ENCODE results near the gene LY86.
"Not testable (repeated sequence)": the region's sequence is repeated elsewhere in the genome, so short reads cannot be mapped to it uniquely, and the experiment has no call there.

The LY86 gene

DNA sequence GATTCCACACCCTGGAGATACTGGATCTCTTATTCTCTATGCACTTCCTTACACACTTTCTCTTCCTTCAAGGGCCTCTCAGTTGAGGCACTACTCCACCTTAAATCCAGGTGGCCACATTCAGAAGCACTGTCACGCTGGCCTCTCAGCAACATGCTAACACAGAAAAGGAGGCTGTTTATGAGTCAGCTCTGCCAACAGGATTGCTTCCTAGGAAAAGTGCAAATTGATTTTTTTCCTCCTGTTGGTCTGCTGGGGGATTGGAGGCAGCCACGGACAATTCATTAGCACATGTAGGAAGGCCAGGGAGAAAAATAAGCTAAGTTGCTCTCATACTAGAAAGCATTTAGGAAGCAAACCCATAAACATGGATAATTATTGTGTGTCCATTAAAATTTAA, 20.9 kb downstream of the LY86 start:
- no peak for TF ChIP-seq JUND (IDR thresholded peaks at IDR 0.05; ENCODE audit: low read depth)
- DNase-seq (ENCODE audit: low read depth in 1 of 2, low spot score in 1 of 2): no peak
- in situ Hi-C loops (cut with HindIII; ENCODE audit: low pct_unique_long_range_greater_than_20kb, low sequenced_read_pairs): no loop called here

DNA sequence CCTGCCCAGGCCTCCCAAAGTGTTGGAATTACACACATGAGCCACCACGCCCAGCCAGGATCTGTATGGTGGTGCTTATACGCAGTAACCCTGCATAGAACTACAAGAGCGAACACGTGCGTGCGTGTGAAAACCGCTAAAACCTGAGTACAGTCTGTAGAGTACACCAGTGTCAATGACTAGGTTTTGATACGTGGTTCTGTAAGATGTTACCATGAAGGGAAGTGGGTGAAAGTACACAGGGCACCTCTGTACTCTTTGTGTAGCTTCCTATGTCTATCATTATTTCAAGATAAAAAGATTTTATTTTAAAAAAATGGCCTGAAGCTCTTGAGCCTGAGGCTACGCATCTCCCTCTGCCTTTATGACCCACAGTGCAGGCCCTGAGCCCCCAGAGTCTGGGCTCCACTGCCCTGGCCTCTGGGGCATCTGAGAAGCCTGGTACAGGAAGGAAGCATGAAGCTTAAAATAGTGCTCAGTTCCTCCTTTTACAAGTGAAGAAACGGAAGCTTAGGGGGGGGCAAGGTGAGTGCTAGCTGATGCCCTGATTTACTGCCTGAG, 21.6 kb downstream of the LY86 start:
- no peak for DNase-seq (ENCODE audit: low read depth in 1 of 2, low spot score in 1 of 2)
- no peak for TF ChIP-seq JUND (IDR thresholded peaks at IDR 0.05; ENCODE audit: low read depth)
- in situ Hi-C loops (cut with HindIII; ENCODE audit: low pct_unique_long_range_greater_than_20kb, low sequenced_read_pairs): no loop called here

DNA sequence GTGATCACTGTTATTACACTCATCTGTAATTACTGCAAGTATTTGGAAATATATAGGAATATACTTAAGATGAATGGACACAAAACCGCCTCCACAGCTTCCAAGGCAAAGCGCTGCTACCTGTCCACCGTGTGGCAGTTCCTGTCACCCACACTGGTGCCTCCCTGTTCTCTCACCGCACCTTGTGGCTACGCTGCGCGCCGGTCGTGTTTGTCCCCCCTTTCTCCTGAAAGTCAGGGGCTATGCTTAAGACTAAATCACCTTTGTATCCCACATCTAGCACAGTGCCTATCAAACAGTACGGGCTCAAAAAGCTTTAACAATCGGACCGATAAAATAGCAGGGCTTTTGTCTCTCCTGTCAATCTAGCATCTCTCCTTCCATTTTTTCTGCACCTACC, 23.0 kb downstream of the LY86 start:
- TF ChIP-seq JUND (IDR thresholded peaks at IDR 0.05; ENCODE audit: low read depth): no peak
- in situ Hi-C loops (cut with HindIII; ENCODE audit: low pct_unique_long_range_greater_than_20kb, low sequenced_read_pairs): no loop called here
- DNase-seq (ENCODE audit: low read depth in 1 of 2, low spot score in 1 of 2): no peak

DNA sequence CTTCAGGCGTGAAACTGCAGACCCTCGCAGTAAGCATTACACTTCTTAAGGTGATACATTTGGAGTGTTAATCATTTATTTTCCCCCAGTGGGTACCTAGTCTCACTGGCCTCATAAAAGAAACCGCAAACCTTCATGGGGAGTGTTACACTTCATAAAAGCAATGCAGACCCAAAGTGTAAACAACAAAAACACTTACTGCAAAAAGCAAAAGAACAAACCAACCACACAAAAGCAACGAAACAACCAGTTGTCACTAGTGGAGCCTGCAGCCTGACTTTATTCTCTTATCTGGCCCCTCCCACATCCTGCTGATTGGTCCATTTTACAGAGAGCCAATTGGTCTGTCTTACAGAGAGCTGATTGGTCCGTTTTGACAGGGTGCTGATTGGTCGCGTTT, 23.8 kb downstream of the LY86 start:
- no peak for DNase-seq (ENCODE audit: low read depth in 1 of 2, low spot score in 1 of 2)
- in situ Hi-C loops (cut with HindIII; ENCODE audit: low pct_unique_long_range_greater_than_20kb, low sequenced_read_pairs): no loop called here
- TF ChIP-seq JUND (IDR thresholded peaks at IDR 0.05; ENCODE audit: low read depth): no peak

DNA sequence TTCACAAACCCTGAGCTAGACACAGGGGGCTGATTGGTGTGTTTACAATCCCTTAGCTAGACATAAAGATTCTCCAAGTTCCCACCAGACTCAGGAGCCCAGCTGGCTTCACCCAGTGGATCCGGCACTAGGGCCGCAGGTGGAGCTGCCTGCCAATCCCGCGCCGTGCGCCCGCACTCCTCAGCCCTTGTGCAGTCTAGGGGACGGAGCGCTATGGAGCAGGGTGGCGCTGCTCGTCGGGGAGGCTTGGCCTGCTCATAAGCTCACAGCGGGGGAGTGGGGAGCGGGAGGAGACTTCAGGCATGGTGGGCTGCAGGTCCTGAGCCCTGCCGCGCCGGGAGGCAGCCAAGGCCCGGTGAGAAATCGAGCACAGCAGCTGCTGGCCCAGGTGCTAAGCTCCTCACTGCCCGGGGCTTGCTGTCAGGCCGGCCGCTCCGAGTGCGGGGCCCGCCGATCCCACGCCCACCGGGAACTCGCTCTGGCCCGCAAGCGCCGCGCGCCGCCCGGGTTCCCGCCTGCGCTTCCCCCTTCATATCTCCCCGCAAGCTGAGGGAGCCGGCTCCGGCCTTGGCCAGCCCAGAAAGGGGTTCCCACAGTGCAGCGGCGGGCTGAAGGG, 24.7 kb downstream of the LY86 start:
- in situ Hi-C loops (cut with HindIII; ENCODE audit: low pct_unique_long_range_greater_than_20kb, low sequenced_read_pairs); DNase-seq (ENCODE audit: low read depth in 1 of 2, low spot score in 1 of 2): not testable (repeated sequence)

DNA sequence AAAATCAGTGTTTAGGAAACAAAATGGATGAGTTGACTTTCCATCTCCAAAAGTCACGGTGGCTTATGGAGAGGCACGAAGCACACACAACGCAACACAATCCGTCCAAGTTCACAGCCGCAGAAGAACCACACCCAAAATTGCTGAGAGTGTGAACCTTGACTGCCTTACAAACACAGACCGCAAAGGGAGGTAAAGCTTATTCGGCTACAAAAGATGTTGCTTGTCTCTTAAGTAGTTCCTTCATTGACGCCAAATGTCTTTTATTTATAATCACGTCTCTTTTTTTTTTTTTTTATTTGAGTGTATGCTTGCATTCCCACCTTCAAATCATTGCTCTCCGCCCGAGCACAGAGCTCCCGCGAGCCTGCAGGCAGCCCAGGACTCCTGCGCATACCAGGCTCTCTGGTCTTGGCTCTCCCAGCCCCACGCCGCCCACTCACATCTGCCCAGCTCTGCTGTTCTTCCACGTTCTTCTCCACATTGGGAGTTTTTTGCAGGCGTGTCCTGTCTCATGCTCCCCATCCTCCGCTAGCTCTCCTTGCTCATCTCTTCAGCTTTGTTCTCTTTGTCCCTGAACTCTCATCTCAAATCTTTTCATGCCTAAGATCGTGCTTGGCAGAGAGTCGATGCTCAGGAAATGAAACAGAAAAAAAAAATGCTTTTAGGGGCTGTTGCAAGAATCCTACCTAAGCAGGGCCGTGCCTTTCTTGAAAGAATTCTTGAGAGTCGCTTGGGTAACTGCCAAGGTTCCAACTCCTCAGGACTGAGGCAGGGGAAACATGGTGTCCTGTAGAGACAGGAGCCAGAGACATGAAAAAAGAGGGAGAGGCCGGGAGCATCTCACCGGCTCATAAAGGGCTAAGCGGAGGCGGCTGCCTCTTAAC, 25.8 kb downstream of the LY86 start:
- TF ChIP-seq JUND (IDR thresholded peaks at IDR 0.05; ENCODE audit: low read depth): no peak
- DNase-seq (ENCODE audit: low read depth in 1 of 2, low spot score in 1 of 2): no peak
- in situ Hi-C loops (cut with HindIII; ENCODE audit: low pct_unique_long_range_greater_than_20kb, low sequenced_read_pairs): no loop called here

DNA sequence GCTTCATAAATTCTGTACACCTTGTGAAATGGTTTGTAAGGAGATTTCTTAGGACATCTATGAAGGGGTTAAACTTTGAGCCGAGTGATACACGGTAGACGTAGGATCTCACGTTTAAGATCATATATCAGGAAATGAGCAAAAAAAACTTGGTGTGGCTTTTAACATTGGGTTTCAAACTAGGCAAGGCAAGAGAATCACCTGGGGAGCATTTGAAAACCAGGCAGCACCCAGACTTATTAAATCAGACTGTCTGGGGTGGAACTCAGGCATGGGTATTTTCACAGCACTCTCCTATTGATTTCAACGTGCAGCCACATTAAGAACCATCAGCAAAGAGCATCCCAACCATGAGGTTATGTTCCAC, 26.4 kb downstream of the LY86 start:
- no peak for DNase-seq (ENCODE audit: low read depth in 1 of 2, low spot score in 1 of 2)
- in situ Hi-C loops (cut with HindIII; ENCODE audit: low pct_unique_long_range_greater_than_20kb, low sequenced_read_pairs): no loop called here
- TF ChIP-seq JUND (IDR thresholded peaks at IDR 0.05; ENCODE audit: low read depth): no peak

DNA sequence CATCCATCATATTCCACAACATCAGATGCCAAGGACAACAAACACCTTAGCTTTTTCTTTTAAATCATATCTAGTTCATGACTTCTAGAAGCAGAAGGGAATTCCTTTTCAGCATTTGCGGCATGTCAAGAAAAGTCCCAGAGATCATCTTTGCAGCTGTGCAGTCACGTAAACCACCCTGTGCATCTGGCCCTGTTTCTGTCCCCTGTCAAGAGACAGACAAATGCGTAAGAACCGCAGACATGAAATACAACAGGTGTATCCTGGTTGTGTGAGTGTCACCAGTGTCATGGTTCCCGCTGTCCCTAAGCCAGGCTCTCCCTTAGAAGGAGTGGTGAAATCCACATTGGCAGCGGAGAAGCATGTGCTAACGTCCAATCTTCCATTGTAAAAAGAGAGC, 28.1 kb downstream of the LY86 start:
- no peak for DNase-seq (ENCODE audit: low read depth in 1 of 2, low spot score in 1 of 2)
- TF ChIP-seq JUND (IDR thresholded peaks at IDR 0.05; ENCODE audit: low read depth): no peak
- in situ Hi-C loops (cut with HindIII; ENCODE audit: low pct_unique_long_range_greater_than_20kb, low sequenced_read_pairs): no loop called here

DNA sequence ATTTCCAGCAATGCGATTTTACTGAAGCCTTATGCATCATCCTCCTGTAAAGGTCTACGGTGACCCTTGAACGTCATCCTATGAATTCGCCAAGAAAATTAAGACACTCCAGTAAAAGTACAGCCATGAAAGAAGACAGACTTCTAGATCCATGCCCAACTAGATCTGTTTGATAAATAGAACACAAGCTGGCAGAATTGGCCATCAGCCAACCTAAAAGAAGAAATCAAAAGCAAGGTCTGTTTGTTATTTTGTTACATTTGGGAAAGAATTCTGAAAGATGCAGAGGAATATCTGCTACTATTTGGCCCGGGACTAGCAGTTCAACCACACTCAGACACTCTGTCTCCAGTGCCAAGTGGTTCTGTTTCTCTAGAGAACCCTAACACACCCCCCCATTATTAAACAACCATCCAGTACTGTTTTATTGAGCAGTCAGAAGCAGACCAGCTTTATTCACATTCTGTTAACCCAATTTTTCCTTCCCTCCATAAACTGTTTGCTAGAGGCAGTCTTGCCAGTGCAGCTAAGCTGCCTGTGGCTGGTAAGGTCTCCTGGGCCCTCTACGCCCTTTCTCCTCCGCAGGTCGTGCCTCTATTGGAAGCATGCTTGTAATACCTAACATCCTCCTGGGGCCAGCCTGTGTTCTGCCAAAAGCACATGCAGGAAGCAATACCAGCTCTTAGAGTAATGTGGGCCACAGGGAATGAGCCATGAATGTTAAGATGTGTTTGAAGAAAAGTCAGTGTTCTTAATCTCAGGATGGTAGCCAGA, 30.7 kb downstream of the LY86 start:
- in situ Hi-C loops (cut with HindIII; ENCODE audit: low pct_unique_long_range_greater_than_20kb, low sequenced_read_pairs): no loop called here
- no peak for DNase-seq (ENCODE audit: low read depth in 1 of 2, low spot score in 1 of 2)
- no peak for TF ChIP-seq JUND (IDR thresholded peaks at IDR 0.05; ENCODE audit: low read depth)

DNA sequence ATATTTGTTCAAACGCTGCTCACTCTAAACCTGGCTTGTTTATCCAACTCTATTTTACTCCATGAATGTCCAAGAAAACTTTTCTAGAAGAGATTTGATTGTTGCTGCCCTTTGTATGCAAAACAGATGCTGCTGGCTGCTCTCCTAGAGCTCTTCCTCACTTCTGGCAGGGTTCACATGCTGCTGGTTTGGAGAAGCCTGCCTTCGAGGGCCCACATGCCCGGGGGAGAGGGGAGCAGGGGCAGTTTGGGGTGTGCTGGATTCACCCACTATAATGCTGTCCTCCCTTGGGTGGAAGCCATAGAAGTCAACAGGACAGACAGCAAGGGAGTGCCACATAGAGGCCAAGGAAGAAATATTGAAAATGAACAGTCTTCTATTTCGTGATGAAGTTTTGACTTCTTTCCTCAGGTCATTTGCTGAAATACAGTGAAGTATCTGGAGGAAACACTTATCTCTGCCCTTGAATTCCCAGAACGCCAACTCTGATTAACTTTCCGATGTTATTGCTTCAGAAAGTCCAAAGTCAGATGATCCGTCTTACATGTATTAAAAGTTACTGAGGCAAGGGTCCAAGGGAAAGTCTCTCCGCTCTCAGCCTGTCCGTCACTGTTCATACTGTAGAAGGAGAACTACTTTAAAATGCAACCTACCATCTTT, 32.4 kb downstream of the LY86 start:
- no peak for TF ChIP-seq JUND (IDR thresholded peaks at IDR 0.05; ENCODE audit: low read depth)
- in situ Hi-C loops (cut with HindIII; ENCODE audit: low pct_unique_long_range_greater_than_20kb, low sequenced_read_pairs): no loop called here
- no peak for DNase-seq (ENCODE audit: low read depth in 1 of 2, low spot score in 1 of 2)

DNA sequence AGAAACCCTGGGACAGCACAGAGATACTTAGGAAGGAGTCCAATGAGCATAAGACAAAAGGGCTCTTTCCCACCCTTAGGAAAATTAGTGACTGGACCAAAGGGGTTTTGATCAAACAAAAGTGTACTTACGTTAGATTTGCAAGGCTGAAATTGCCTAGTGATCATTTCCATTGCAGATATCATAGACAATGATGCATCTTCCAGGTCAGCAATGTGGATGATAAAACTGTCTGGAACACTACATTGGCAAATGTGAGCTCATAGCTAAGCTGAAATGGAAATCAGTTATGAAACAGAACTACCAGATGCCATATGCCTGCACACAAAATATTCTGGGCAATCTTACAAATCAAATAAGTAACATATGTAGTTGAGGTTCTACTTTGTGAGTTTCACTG, 34.0 kb downstream of the LY86 start:
- DNase-seq (ENCODE audit: low read depth in 1 of 2, low spot score in 1 of 2): no peak
- in situ Hi-C loops (cut with HindIII; ENCODE audit: low pct_unique_long_range_greater_than_20kb, low sequenced_read_pairs): no loop called here

DNA sequence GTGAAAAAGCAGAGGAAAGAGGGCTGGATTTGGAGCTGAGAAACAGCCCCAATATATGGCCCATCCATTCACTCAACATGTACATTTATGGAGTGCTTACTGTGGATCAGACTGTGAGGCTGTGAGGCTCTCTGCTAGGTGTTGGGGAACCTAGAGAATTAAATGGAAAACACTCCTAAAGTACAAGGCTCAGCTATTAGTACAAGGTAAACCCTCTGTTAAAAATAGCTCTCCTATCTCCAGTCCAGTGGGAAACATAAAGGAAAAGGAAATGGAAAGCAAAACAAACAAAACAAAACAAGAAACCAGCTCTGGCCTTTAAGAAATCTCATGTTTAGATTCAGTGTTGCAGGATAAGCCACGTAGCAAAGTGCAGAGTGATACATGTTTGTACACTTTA, 35.0 kb downstream of the LY86 start:
- in situ Hi-C loops (cut with HindIII; ENCODE audit: low pct_unique_long_range_greater_than_20kb, low sequenced_read_pairs): no loop called here
- DNase-seq (ENCODE audit: low read depth in 1 of 2, low spot score in 1 of 2): no peak
- TF ChIP-seq JUND (IDR thresholded peaks at IDR 0.05; ENCODE audit: low read depth): no peak

More for the DNA sequence above, 34.0 kb downstream of the LY86 start:
- TF ChIP-seq JUND (IDR thresholded peaks at IDR 0.05; ENCODE audit: low read depth): no peak

All from T47D (cell line).